ENCODE data around the gene PTS.

GRCh38 chr11:112210890-112211289, 15.3 kb upstream of the PTS start:
- TF ChIP-seq YY1 (IDR thresholded peaks at IDR 0.05; ENCODE audit: insufficient read depth, insufficient read length) (no peak), ZNF274 (IDR thresholded peaks at IDR 0.05; ENCODE audit: low read depth, low read length) (no peak)
